VCaP (cell line): ENCODE results near the gene FOLR1.
"Not testable (repeated sequence)": the region's sequence is repeated elsewhere in the genome, so short reads cannot be mapped to it uniquely, and the experiment has no call there.

ENCODE experiments used
- H3K27ac ChIP-seq: fragments of 450-650 bp; 2 replicates; pipeline ENCODE4 v1.5.1; 2017
- TF ChIP-seq, protein P1 (sequence below): fragments of 450-650 bp; conservative IDR thresholded peaks from 2 replicates; pipeline ENCODE4 v1.5.1; 2017; ENCODE audit warnings: mild to moderate bottlenecking, moderate library complexity

Gene FOLR1

DNA sequence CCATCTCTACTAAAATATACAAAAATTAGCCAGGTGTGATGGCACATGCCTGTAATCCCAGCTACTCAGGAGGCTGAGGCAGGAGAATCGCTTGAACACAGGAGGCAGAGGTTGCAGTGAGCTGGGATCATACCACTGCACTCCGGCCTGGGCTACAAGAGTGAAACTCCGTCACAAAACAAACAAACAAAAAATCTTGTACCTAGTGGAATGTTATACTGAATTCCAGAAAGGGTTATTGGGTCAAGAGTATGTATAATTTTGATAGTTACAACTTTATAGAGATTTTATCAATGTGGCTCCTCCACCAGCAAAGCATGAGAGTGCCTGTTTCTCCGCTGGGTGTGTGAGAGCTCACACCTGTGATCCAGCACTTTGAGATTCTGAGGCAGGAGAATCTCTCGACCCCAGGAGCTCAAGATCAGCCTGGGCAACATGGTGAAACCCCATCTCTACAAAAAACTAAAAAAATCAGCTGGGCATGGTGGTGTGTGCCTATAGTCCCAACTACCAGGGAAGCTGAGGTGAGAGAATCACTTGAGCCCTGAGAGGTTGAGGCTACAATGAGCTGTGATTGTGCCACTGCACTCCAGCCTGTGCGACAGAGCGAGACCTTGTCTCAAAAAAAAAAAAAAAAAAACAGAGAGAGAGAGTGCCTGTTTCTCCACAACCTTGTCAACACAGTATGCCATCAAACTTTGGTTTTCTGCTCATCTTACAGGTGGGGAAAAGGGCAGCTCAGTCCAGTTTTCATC is 12.7 kb upstream of the FOLR1 start:
- TF ChIP-seq, protein P1, sequence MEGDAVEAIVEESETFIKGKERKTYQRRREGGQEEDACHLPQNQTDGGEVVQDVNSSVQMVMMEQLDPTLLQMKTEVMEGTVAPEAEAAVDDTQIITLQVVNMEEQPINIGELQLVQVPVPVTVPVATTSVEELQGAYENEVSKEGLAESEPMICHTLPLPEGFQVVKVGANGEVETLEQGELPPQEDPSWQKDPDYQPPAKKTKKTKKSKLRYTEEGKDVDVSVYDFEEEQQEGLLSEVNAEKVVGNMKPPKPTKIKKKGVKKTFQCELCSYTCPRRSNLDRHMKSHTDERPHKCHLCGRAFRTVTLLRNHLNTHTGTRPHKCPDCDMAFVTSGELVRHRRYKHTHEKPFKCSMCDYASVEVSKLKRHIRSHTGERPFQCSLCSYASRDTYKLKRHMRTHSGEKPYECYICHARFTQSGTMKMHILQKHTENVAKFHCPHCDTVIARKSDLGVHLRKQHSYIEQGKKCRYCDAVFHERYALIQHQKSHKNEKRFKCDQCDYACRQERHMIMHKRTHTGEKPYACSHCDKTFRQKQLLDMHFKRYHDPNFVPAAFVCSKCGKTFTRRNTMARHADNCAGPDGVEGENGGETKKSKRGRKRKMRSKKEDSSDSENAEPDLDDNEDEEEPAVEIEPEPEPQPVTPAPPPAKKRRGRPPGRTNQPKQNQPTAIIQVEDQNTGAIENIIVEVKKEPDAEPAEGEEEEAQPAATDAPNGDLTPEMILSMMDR, result no peak
- no peak overlapping the region for H3K27ac ChIP-seq

GRCh38 chr11:72179804-72180396 is 12.0 kb upstream of the FOLR1 start:
- TF ChIP-seq, protein P1, result no peak
- no peak overlapping the region for H3K27ac ChIP-seq

- not testable (repeated sequence) for H3K27ac ChIP-seq
These were observed 10.9 kb upstream of the FOLR1 start for GRCh38 chr11:72180892-72181552.

DNA sequence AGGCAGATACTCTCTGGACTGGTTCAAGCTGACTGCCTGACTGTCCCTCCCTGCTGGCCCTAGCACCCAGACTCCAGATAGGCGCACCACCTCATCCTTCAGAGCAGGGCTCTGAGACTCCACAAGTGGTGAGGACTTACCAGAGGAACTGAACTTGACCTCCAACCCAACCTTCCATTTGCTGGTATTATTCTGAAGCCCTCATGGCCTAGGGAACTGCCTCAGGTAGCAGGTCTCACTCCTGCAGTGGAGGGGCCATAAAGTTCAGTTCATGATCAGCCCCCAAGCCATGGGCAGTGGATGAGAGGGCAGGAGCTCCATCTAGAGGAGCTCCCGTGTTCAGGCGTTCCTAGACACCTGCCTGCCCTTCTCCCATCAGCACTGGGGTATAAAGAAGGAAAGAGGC is 10.4 kb upstream of the FOLR1 start:
- not testable (repeated sequence) for H3K27ac ChIP-seq

GRCh38 chr11:72188267-72188666 is 3.7 kb upstream of the FOLR1 start:
- H3K27ac ChIP-seq, result no peak overlapping the region
- TF ChIP-seq, protein P1, result no peak

DNA sequence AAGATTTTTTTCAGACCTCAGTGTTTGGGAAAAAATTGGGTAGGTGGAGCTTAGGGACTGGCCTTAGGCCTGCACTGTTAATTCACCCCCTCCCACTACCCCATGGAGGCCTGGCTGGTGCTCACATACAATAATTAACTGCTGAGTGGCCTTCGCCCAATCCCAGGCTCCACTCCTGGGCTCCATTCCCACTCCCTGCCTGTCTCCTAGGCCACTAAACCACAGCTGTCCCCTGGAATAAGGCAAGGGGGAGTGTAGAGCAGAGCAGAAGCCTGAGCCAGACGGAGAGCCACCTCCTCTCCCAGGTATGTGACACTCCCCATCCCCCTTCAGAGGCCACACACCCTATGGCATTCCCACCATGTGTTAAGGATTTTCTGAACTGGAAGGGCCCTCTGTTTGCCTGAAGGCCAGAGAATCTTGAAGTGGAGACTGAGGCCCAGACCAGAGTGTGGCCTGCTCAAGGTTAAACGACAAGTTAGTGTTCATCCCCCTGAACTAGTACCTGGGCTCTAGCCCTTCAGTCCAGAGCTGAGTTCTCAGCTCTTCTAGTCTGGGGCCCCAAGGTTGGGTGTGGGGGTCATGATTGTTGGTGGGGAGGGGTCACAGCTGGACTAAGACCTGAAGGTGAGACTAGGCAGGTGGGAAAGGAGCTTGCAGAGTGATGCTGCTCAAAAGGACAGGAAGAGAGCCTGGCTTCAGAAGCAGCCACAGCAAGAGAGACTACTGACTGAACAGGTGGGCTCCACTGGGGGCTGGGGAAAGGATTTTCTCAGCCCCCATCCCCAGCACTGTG is 2.3 kb upstream of the FOLR1 start:
- TF ChIP-seq, protein P1, result no peak
- H3K27ac ChIP-seq, result no peak overlapping the region

GRCh38 chr11:72190631-72191071 is 1.3 kb upstream of the FOLR1 start:
- TF ChIP-seq, protein P1, result no peak
- no peak overlapping the region for H3K27ac ChIP-seq
